HG02642 (cell line): Measurements from ENCODE around the gene CHST13.

Experiments used
- ATAC-seq: cut with Tn5 transposase; IDR thresholded peaks from one replicate; pipeline ENCODE4 v1.9.1; 2021; ENCODE audit warnings: mild to moderate bottlenecking; ENCODE audit not compliant: unreplicated experiment, poor library complexity

CHST13 gene

DNA sequence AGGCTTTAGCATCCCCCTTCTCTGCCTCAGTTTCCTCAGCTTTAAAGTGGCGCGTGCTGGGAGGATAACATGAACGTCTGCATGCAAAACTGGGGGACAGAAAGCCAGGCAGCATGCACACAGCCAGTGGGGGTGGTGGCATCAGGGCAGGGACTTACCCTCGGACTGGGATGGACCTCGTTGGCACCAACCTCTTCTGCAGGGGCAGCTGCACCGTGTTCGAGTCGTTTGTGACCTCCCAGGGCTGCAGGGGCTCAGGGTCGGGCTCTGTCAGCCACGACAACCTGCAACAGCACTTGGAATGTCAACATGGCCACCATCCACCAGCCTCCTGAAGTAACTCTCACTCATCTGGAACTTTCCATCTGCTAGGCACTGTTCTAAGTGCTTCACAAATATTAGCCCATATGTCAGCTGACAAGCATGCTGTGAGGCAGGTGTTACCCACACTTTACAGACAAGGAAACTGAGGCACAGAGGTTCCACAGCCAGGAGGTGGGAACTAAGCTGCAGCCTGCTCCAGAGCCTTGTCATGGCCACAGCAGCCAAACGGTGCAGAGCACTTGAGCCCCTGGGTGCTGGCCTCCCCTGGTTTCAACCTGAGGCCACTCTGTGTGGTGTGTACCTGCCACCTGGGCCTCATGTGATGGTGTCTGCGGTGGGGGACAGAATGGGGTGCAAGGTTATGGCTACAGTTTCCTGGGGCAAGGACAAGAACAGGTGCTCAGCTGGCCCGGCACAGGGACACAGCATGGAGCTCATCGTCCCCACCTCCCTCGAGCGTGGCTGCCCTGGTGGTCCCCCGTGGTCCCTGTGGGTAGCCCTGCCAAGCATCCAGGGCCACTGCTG lies 28.1 kb downstream of the CHST13 start:
- no peak for ATAC-seq

DNA sequence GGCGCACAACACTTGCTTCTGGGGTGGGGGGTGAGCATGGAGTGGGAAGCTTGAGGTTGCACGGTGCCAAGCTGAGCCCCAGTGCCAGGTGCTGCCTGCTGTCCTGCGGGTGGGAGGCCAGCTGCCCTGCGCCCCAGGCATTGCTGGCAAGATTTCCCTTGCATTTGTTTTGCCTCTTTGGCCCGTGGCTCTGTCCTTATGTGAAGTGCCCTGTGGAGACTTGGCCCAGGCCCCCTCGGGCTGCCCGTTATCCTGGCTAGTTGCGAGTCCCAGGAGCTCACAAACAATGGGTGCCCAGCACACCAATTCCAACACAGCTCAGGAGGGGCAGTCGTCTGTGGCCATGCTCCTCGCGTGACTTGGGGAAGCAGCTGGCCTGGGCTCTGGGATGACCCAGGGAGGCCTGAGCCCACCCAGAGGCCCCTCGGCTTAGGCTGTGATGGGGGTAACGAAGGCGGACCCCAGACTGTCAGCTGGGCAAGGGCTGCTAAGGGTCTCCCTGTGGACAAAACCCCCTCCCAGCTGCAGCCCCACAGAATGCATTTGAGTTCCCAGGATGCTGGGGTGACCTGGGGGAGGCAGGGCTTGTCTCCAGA lies 28.8 kb downstream of the CHST13 start:
- no peak for ATAC-seq

DNA sequence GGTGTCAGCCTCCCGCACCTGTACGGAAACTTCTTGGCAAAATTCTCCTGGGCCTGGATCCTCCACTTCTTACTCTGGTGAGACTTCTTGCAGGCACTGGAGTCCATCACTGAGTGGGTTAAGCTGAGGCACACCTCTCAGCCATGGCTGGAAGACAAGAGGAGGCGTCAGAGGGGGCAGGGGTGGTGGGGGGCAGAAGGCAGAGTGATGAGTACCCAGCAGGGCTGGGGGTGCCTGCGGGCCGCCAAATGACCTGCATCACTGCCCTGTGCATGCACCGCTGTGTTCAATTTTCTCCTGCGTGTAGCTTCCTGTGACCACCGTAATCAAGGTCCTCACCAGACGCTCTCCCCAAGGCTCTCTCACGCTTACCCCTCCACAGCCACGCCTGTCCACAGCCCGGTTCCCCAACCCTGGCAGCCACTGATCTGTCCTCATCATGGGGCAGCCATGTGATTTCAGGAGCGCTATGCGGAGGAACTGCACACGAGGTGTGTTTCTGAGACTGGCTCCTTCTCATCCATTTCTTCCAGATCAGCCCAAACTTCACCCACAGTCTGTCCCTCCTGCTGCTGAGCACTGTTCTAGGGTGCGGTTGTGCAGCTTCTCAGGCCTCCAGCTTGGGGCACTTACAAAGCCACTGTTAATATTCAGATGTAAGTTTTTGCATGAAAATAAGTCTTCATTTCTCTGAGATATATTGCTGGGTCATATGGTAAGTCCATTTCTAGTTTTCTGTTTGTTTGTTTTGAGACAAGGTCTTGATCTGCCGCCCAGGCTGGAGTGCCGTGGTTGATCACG lies 29.5 kb downstream of the CHST13 start:
- no peak for ATAC-seq

DNA sequence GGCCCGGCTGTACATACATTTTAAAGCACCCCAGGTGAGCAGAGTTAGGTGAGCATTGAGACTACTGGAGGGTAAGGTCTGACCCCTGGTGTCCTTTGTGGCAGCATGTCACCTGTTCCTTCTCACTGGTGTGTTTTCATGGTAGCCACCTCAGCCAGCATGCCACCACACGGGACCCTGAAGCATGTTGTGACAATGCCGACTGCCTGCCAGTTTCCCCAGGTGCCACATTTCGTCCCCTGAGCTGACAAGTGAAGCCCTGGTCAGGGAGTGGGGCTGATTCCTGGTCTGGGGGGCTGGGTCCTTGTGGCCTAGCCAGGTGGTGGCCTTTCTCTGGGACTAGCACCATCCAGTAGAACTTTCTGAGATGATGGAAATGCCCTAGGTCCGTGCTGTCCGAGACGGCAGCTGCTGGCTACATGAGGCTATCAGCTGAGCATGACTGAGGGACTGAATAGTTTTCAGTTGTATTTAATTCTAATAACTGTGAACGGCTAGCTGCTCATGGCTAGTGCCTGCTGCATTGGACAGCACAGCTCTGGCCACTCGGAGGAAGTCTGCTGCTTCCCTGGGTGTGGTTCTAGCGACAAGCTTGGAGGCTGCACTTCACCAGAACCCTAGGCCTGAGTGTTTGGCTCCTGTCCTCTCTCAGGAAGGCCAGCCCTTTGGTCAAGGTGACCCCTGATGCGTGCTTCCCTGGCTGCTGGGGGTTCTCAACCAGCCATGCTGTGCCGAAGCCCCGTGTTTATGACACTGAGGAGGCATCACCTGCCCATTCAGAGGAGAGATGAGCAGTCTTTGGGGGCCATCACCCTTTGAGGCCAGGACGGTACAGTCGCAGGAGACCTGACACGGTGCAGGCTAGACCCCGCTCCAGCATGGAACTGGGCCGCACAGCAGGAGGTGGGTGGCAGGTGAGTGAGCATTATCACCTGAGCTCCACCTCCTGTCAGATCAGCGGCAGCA lies 30.9 kb downstream of the CHST13 start:
- no peak for ATAC-seq

DNA sequence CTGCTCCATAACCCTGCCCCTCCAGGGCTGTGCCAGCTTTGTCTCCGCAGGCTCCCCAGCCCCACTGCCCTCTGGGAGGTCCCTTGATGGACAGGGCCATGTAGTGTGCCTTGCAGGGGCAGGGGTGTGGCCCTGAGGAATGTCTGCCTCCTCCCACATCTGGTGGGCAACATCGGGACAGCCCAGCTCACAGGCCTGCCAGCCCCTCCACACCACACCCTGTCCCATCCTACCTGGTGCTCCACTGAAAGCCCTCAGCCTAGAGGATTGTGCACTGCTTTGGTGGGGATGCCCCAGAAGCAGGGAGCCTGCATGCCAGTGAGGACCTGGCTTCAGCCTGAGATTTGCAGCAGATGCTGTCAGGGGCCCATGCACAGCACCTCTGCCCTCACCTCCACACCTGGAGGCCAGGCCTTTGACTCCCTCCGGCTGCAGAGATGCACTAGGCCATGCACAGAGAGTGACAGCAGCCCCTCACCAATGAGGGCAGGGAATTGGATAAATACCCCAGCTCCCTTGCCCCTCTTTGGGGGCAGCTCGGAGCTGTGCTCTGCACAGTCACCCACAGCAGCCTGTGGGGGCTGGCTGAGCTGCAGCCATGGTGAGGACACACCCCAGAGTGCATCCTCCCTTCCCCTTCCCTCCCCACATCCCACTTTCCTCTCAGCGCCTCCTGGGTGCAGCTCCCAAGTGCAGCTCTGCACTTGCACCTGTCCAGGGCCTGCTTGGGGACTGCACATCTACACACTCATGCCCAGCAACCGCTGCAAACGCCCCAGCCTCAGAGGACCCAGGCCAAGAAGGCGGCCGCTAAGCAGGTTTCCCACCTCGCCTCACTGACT lies 32.1 kb downstream of the CHST13 start:
- no peak for ATAC-seq

DNA sequence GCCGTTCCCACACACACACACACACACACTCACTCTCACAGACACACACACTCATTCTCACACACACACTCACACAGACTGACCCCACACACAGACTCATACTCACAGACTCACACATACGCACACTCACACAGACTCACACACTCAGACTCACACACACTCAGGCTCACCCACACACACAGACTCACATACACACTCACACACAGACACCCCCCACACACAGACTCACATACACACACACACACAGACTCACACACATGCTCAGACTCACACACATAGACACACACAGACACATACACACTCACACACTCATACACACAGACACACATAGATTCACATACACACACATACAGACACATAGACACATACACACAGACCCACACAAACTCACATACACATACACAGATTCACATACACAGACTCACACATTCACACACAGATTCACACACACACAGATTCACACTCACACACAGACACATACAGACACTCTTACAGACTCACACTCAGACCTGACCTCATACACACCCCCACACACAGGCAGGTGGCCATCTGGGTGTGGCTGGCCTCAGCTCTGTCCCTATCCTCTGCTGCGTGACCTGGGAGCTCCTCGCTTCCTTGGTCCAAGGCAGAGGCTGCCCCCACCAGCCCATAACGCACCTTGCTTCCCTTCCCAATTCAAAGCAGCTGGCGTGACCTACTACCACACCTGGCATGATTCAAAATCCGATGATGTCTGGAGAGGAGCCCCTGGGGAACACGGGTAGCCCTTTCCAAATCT lies 32.9 kb downstream of the CHST13 start:
- ATAC-seq: no peak

DNA sequence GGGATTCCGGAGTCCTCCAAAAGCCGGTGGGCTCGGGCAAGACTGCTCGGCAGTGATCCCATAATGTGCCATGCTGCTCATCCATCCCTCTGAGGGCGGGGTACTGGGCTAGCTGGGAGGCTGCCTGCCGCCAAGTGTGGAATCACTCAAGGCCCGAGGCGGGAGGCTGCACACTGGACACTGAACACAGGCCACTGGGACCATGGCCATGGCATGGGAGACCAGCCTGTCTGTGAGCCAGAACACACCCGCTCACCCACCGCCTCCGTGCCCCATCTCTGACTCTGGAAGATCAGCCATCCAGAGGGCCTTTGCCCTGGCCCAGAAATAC lies 33.4 kb downstream of the CHST13 start:
- no peak for ATAC-seq

DNA sequence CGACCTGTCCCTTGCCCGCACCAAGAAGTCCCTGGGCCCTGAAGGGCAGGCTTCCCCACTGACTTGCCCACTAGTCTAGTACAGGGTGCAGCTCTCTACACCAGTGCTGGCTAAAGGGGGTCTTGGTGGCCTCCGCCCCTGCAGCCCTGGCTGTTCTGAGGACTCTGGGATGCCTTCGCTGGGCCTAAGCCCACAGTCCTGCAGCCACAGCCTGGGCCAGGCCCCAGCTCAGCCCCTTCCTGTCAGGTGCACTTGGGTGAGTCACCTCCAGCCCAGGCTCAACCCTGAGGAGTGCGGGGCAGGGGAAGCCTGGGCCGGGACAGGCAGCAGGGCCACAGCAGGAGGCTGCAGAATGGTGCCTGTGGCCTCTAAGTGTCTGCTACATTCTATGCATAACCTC lies 33.8 kb downstream of the CHST13 start:
- no peak for ATAC-seq

DNA sequence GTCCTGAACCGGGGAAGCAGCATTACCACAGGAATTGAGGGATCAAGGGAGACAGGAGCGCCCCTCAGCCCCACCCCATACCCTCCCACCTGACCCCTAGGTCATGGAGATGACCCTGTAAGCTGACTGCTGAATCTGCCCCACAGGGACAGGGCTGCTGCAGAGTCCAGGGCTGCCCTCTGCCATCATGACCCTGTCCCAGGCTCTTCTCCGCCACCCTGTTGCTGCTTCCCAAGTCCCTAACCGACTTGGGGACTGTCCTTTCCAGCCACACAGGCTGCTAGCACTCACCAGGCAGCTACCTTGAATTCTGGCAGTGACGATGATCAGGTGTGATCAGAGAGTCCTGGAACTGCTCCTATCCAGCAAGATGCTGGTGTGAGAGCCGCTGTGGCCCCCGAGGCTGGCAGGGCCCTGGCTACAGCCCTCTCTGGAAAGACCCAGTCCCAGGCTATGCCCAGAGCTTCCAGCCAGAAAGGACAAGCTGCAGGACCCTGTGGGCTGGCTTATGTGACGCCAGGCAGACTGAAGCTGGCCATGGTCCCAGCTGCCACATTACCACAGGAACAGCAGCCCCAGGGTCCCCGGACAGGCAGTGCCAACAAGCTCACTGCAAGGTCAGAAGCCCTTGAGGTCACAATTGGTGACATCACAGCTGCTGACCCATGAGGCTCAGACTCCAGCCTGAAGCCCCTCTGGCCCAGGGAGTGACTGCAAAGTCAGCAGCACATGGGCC lies 34.5 kb downstream of the CHST13 start, which contains the start of gene C3orf22:
Gene C3orf22, minus strand, starts transcription at position 597 of the 736 bp plus-strand sequence. CDS start 5,542 bp downstream, outside the sequence.
- ATAC-seq: no peak

DNA sequence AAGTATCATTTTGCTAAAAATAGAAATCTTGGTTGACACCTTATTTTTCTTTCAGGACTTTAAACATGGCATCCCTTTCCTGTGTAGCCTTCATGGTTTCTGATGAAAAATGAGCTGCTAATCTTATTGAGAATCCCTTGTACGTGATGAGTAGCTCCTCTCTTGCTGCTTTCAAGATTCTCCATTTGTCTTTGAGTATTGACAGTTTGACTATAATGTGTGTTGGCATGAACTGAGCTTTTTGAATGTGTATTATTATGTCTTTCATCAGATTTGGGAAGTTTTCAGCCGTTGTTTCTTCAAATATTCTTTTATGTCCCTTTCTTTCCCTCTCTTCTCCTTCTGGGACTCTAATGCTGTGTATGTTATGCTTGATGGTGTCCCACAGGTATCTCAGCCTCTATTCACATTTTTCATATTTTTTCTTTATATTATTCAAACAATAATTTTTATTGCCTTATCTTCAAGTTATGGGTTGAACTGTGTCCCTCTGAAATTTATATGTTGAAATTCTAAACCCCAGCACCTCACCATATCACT lies 38.9 kb downstream of the CHST13 start:
- no peak for ATAC-seq

DNA sequence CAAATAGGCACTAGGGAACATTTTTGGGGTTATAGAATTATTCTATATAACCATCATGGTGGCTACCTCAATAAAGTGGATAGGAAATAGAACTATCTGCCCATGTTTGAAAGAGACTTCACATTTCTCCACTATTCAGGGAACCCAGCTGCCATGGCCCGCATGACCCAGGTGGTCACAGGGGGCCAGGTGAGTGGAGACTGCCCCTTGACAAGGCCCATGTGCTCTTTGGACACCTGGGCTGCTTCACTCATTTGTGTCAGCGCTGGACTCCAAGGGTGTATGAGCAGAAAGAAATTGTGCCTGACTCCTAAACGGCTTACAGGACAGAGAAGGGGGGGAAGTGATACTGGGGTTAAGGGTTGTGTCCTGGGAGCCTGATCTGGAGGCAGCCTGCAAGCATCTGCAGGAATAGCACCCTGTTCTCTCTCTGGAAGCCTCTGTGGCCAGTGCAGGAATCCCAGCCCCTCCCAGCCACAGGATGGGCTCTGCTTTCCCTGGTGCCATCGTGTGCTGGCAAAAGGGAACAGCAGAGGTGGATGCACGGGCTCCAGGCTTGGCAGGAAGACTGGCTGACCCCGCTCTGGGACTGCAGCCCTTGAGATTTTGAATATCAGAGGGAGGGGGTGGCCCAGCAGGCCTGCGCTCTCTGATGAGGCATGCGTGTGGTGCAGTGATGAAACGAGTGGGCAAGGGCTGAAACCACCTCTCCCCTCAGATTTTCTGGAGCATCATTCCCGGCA lies 43.9 kb downstream of the CHST13 start:
- no peak for ATAC-seq

DNA sequence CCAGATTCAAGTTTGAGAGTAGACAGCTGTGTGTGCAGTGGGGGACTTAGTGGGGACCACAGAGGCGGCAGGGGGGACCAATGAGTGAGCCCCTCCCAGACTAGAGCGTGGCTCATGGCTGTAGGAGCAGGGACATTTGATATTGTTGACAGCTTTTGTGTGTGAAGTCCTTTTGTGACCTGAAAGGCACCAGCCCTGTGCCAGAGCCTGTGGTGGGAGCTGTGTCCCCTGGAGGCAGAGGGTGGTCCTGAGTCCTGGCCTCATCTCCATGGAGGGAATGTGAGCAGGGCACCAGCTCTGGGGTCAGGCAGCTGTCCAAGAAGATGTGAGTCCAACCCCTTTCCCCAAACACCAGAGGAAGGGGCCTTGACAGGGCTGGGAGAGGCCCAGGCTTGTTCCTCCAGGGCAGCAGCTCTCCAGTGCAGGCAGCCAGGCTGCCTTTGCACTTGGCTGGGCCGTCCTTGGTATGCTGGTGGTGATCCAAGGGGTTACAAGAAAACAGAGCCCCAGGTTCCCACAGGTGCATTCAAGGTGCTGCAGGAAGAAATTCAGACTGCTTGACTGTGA lies 44.9 kb downstream of the CHST13 start:
- no peak for ATAC-seq

DNA sequence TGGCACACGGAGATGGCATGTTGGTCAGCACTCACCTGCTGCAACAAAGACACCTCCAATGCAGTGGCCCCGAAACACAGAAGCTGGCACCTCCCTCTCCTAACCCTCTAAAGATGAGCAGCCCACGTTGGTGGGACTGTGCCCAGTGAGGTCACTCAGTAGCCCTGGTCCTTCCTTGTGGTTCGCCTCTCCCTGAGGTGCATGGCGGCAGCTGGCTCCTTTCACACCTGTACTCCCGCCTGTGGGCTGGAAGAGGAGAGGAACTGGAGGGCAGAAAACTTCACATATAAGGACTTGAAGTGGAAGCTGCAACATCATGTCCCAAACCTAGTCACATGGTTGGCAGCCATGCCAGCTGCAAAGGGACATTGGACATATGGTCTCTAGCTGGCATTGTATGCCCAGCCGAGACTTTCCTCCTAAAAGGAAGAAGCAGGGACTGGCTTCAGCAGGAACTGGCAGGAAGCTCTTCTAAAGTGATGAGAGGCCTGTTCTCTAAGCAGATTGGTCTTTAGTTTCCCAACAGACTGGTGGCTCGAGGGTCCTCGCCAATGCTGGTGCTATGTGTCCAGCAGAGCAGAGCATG lies 45.5 kb downstream of the CHST13 start:
- ATAC-seq: no peak

DNA sequence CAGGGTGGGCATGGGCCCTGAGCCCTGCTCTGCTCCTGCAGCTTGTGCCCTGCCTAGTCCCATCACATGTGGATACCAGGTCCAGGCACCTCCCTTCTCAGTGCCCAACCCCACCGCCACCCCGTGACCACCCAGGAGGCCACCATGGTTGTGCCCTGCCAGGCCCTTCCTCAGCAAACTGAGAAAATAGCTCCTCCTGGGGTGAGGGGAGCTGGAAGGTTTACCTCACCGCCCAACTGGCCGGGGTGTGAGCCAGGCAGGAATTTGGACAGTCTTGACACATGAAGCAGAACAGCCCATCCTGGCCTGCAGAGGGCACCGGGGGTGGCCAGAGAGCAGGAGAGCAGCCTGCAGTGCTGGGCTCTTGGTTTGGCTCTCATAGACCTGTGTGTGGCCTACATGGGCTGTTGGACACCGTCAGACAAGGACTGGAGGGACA lies 46.2 kb downstream of the CHST13 start:
- no peak for ATAC-seq

DNA sequence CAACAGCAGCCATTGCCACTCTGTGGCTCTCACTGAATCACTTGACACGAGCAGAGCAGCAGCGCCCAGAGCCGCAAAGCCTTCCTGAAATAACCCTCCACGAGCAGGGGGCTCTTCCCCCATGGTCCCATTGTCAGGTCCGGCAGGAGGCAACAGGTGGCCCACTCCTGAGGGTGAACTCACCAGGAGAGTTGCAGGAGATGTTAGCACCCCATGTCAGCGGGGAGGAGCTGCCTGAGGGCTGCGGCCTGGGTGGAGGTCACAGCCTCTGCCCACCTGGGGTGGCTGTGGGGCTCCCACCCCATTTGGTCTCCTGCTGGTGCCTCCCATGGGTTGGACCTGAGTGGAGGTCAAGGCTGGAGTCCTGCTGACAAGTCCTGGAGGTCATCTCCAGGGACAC lies 47.1 kb downstream of the CHST13 start:
- ATAC-seq: no peak

DNA sequence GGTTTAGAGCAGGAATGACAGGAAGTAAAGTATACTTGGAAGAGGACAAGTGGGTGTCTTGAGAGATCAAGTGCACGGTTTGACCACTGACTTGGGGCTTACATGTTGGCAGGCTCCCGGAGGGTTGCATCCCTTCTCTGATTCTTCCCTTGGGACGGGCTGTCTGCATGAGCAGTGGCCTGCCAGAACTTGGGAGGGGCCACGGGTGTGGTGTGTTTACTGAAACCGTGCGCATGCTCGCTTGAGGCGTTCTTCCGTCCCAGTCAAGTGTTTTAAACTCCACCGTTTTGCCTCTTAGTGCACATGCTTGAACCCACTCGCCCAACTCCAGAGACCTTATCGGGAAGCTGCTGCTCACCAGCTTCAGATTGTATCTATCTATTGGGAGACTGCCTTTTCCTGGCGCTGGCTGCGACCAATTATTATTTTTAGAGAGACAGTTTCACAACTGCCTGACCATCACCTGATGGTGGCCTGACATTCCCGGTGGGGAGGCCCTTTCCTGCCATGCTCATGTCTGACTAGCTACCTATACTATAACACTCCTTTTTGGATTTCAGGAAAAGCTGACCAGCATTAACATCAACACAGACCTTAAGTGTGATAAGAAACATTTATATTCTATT lies 49.6 kb downstream of the CHST13 start:
- no peak for ATAC-seq
